Measurements from ENCODE around the gene TEC. TPM values are rescaled to one million over a fixed set of nuclear protein-coding genes. Genes with fewer than 3 reads are reported as not detected.

The TEC gene
- total and polyA plus RNA-seq, 2 donors from 2014 or later, result 1.1 to 5.9 TPM

GRCh38 chr4:48226199-48226598 lies 43.4 kb downstream of the TEC start:
- no peaks in the 10 kb centered on the region for H3K9me3 ChIP-seq (ENCODE audit: control insufficient read depth in 2 of 3, insufficient read depth in 1 of 3, low read length in 3 of 3)
- no peaks in the 10 kb centered on the region for H3K36me3 ChIP-seq (ENCODE audit: control insufficient read depth in 2 of 3, insufficient read depth in 3 of 3, low read length in 3 of 3)
- DNase-seq, result no peak
- TF ChIP-seq, protein P1, sequence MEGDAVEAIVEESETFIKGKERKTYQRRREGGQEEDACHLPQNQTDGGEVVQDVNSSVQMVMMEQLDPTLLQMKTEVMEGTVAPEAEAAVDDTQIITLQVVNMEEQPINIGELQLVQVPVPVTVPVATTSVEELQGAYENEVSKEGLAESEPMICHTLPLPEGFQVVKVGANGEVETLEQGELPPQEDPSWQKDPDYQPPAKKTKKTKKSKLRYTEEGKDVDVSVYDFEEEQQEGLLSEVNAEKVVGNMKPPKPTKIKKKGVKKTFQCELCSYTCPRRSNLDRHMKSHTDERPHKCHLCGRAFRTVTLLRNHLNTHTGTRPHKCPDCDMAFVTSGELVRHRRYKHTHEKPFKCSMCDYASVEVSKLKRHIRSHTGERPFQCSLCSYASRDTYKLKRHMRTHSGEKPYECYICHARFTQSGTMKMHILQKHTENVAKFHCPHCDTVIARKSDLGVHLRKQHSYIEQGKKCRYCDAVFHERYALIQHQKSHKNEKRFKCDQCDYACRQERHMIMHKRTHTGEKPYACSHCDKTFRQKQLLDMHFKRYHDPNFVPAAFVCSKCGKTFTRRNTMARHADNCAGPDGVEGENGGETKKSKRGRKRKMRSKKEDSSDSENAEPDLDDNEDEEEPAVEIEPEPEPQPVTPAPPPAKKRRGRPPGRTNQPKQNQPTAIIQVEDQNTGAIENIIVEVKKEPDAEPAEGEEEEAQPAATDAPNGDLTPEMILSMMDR (IDR thresholded peaks at IDR 0.05; ENCODE audit: borderline replicate concordance, extremely low read depth, insufficient read depth), result no peak
- no peaks in the 10 kb centered on the region for H3K27me3 ChIP-seq (ENCODE audit: control insufficient read depth, insufficient read depth, low read length)
- intact Hi-C loops (cut with DNase I), result no loop called here
- FAIRE-seq, result no peak
- no peak overlapping the region for H3K27ac ChIP-seq (ENCODE audit: low read depth in 2 of 2, low read length in 2 of 2)
- H3K9ac ChIP-seq (ENCODE audit: low read length in 3 of 3), result no peak overlapping the region
- peaks cover 0 to 5% (median 0%) of the 10 kb centered on the region in 3 donors for H3K4me1 ChIP-seq (ENCODE audit: control insufficient read depth in 2 of 3, insufficient read depth in 2 of 3, low read depth in 1 of 3, low read length in 3 of 3)
- no peak overlapping the region for H3K4me3 ChIP-seq (ENCODE audit: low read length in 3 of 3)

DNA sequence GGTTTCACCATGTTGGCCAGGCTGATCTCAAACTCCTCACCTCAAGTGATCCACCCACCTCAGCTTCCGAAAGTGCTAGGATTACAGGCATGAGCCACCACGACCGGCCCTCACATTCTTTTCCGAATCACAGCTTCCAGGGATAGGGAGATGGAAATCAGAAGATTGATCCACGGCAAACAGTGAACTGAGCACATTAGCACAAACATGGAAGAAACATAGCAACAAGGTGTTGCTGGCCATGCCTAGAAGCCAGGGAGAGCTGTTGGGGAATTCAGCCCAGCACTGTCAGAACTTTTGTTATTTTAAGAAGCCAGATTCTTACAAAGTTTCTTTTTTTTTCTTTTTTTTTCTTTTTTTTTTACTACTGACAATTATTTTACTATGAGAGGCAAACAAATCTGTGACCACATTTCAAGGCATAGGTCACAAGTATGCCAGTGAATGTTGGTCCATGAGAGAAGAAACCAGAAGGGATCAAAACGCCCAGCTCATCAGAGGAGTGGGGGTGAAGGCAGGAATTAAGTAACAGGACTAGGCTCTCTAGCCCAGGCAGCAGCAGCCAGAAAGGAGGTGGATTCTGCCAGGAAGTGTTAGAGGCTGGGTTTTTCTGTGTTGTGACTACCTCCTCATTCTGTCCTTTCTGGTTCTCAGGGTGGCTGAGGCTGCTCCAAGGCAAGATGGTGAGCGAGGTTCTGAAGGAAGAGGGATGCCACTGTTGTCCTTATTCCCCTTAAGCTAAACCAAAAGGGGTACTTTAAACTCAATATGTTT lies 44.1 kb downstream of the TEC start:
- FAIRE-seq, result no peak
- DNase-seq, result no peak
- intact Hi-C loops (cut with DNase I), result no loop called here
- no peaks in the 10 kb centered on the region for H3K36me3 ChIP-seq (ENCODE audit: control insufficient read depth in 2 of 3, insufficient read depth in 3 of 3, low read length in 3 of 3)
- no peaks in the 10 kb centered on the region for H3K27me3 ChIP-seq (ENCODE audit: control insufficient read depth, insufficient read depth, low read length)
- no peak overlapping the region for H3K27ac ChIP-seq (ENCODE audit: low read depth in 2 of 2, low read length in 2 of 2)
- peaks cover 0 to 5% (median 0%) of the 10 kb centered on the region in 3 donors for H3K4me1 ChIP-seq (ENCODE audit: control insufficient read depth in 2 of 3, insufficient read depth in 2 of 3, low read depth in 1 of 3, low read length in 3 of 3)
- no peaks in the 10 kb centered on the region for H3K9me3 ChIP-seq (ENCODE audit: control insufficient read depth in 2 of 3, insufficient read depth in 1 of 3, low read length in 3 of 3)
- TF ChIP-seq, protein P1 (IDR thresholded peaks at IDR 0.05; ENCODE audit: borderline replicate concordance, extremely low read depth, insufficient read depth), result no peak
- no peak overlapping the region for H3K4me3 ChIP-seq (ENCODE audit: low read length in 3 of 3)
- H3K9ac ChIP-seq (ENCODE audit: low read length in 3 of 3), result no peak overlapping the region

DNA sequence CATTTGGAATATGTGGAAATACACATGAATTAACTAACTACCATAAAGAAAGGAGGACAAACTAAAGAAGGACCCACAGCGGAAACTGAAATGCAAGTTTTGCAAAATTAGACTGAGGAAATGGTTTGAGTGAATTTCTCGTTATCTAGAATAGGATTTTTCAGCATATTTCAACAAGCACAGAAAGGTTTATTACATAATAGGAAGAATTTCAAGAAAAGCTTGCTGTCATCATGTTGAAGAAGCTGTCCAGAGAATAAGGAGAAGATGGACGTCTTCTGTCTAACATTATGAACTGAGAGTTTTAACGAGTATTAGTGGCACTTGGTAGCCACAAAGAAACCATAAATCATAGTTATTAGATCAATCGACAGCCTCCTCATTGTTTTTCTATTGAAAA lies 45.0 kb downstream of the TEC start:
- FAIRE-seq (no peak), DNase-seq (no peak)
- H3K27me3 ChIP-seq (ENCODE audit: control insufficient read depth, insufficient read depth, low read length), result no peaks in the 10 kb centered on the region
- intact Hi-C loops (cut with DNase I), result no loop called here
- peaks cover 0 to 5% (median 0%) of the 10 kb centered on the region in 3 donors for H3K4me1 ChIP-seq (ENCODE audit: control insufficient read depth in 2 of 3, insufficient read depth in 2 of 3, low read depth in 1 of 3, low read length in 3 of 3)
- no peak overlapping the region for H3K4me3 ChIP-seq (ENCODE audit: low read length in 3 of 3)
- H3K9me3 ChIP-seq (ENCODE audit: control insufficient read depth in 2 of 3, insufficient read depth in 1 of 3, low read length in 3 of 3), result no peaks in the 10 kb centered on the region
- H3K36me3 ChIP-seq (ENCODE audit: control insufficient read depth in 2 of 3, insufficient read depth in 3 of 3, low read length in 3 of 3), result no peaks in the 10 kb centered on the region
- TF ChIP-seq, protein P1 (IDR thresholded peaks at IDR 0.05; ENCODE audit: borderline replicate concordance, extremely low read depth, insufficient read depth), result no peak
- no peak overlapping the region for H3K27ac ChIP-seq (ENCODE audit: low read depth in 2 of 2, low read length in 2 of 2)
- no peak overlapping the region for H3K9ac ChIP-seq (ENCODE audit: low read length in 3 of 3)
